Fibroblast of lung (primary cell): ENCODE results near the gene CABLES2. TPM values are rescaled to one million over a fixed set of nuclear protein-coding genes. Genes with fewer than 3 reads are reported as not detected.
"Not testable (repeated sequence)": the region's sequence is repeated elsewhere in the genome, so short reads cannot be mapped to it uniquely, and the experiment has no call there.

ENCODE experiments used
- DNase-seq, 2 donors: peaks; one replicate each; pipeline versions ENCODE4 v3.0.0 to v3.0.0-alpha.2; 2010; ENCODE audit warnings: low read depth in 2 of 2
- H2AFZ ChIP-seq: 2 replicates; pipeline ENCODE4 v1.5.1; 2012; ENCODE audit warnings: low read length, control low read depth, inconsistent platforms
- H3K27ac ChIP-seq: 2 replicates; pipeline ENCODE4 v1.5.1; 2011; ENCODE audit warnings: low read length, control low read depth; ENCODE audit not compliant: insufficient read depth
- H3K27me3 ChIP-seq: 2 replicates; pipeline ENCODE4 v1.5.1; 2011; ENCODE audit warnings: mild to moderate bottlenecking, low read length; ENCODE audit not compliant: control insufficient read depth, insufficient read depth
- H3K36me3 ChIP-seq: 2 replicates; pipeline ENCODE4 v1.5.1; 2011; ENCODE audit warnings: low read length; ENCODE audit not compliant: control insufficient read depth, insufficient read depth
- H3K4me1 ChIP-seq: 2 replicates; pipeline ENCODE4 v1.5.1; 2011; ENCODE audit warnings: low read length; ENCODE audit not compliant: control insufficient read depth, insufficient read depth; ENCODE audit errors: extremely low read depth
- H3K4me2 ChIP-seq: 2 replicates; pipeline ENCODE4 v1.5.1; 2011; ENCODE audit warnings: low read length, control low read depth; ENCODE audit not compliant: insufficient read depth; ENCODE audit errors: extremely low read depth
- H3K4me3 ChIP-seq, 4 experiments: fragments of 200-600 bp in 1 of 4; sonication (generic) in 1 of 4; replicated peaks in 1 of 4; 2 replicates each; pipeline ENCODE4 v1.5.1; 2011 to 2016; ENCODE audit warnings: low read length in 4 of 4, low read depth in 3 of 4, mild to moderate bottlenecking in 3 of 4, control low read depth in 2 of 4, inconsistent platforms in 1 of 4, mixed read lengths in 1 of 4; ENCODE audit not compliant: insufficient read depth in 1 of 4; ENCODE audit errors: control extremely low read depth in 1 of 4
- H3K79me2 ChIP-seq: 2 replicates; pipeline ENCODE4 v1.5.1; 2012; ENCODE audit warnings: mild to moderate bottlenecking, low read length, inconsistent platforms; ENCODE audit not compliant: control insufficient read depth, insufficient read depth
- H3K9ac ChIP-seq: 2 replicates; pipeline ENCODE4 v1.5.1; 2011; ENCODE audit warnings: mild to moderate bottlenecking, low read length, control low read depth; ENCODE audit not compliant: insufficient read depth
- H3K9me3 ChIP-seq: 2 replicates; pipeline ENCODE4 v1.5.1; 2012; ENCODE audit warnings: low read depth, low read length; ENCODE audit not compliant: control insufficient read depth, insufficient read depth
- H4K20me1 ChIP-seq: 2 replicates; pipeline ENCODE4 v1.5.1; 2011; ENCODE audit warnings: low read length; ENCODE audit not compliant: control insufficient read depth, insufficient read depth; ENCODE audit errors: extremely low read depth
- CTCF ChIP-seq, 2 donors: IDR thresholded peaks in 1 of 2; conservative IDR thresholded peaks in 1 of 2; 1 replicate in 1 of 2; 2 replicates in 1 of 2; pipeline ENCODE4 v1.5.1; 2011 to 2012; ENCODE audit warnings: low read length in 2 of 2, control low read depth in 1 of 2, inconsistent platforms in 1 of 2, low read depth in 1 of 2, mild to moderate bottlenecking in 1 of 2
- EZH2 ChIP-seq: IDR thresholded peaks from 2 replicates; pipeline ENCODE4 v1.5.1; 2012; ENCODE audit warnings: low read length, control low read depth, mild to moderate bottlenecking; ENCODE audit errors: missing control alignments
- polyA plus RNA-seq, 2 donors: library from polyadenylated mRNA; depleted of rRNA in 1 of 2; stranded (reverse) in 1 of 2; unstranded in 1 of 2; fragments of >200 nt; gene quantifications; 2 replicates each; pipeline ENCODE4 v1.2.1, GENCODE V29; 2011 to 2012; ENCODE audit warnings: missing spikeins in 1 of 2
- total RNA-seq: library from RNA; depleted of rRNA; stranded (reverse); fragments of >200 nt; gene quantifications from 2 replicates; pipeline ENCODE4 v1.2.1, GENCODE V29; 2014

CABLES2 gene
- total and polyA plus RNA-seq, 2 donors (not counting 1 experiment from before 2014, with no cell fraction given) = 0.66 to 2.9 TPM

- peaks cover 29% of the 10 kb centered on the region for H3K4me1 ChIP-seq
- no peaks in the 10 kb centered on the region for H3K79me2 ChIP-seq
- no peak overlapping the region for H3K27ac ChIP-seq
- H3K4me2 ChIP-seq = no peak overlapping the region
- H3K9ac ChIP-seq = no peak overlapping the region
- H3K9me3 ChIP-seq = no peaks in the 10 kb centered on the region
- H2AFZ ChIP-seq = no peak overlapping the region
- H4K20me1 ChIP-seq = no peaks in the 10 kb centered on the region
- peaks cover 5% of the 10 kb centered on the region for H3K36me3 ChIP-seq
- TF ChIP-seq EZH2 = no peak
- TF ChIP-seq CTCF (conservative IDR thresholded peaks at IDR 0.05 in 1 of 2, IDR thresholded peaks at IDR 0.05 in 1 of 2; ENCODE audit: low read depth in 1 of 2, low read length in 2 of 2) = no peak
- H3K4me3 ChIP-seq = no peak overlapping the region
- no peaks in the 10 kb centered on the region for H3K27me3 ChIP-seq
- DNase-seq = no peak
Measured at GRCh38 chr20:62377064-62377461, 30.0 kb downstream of the CABLES2 start.

GRCh38 chr20:62376112-62377063 is 30.7 kb downstream of the CABLES2 start:
- Histone ChIP-seq H2AFZ (no peak overlapping the region), H4K20me1 (no peaks in the 10 kb centered on the region), H3K4me2 (no peak overlapping the region), H3K27ac (no peak overlapping the region), H3K4me3 (no peak overlapping the region), H3K4me1 (peaks cover 29% of the 10 kb centered on the region), H3K9me3 (no peaks in the 10 kb centered on the region), H3K36me3 (no peaks in the 10 kb centered on the region), H3K27me3 (no peaks in the 10 kb centered on the region), H3K79me2 (no peaks in the 10 kb centered on the region), H3K9ac (no peak overlapping the region)
- TF ChIP-seq CTCF (conservative IDR thresholded peaks at IDR 0.05 in 1 of 2, IDR thresholded peaks at IDR 0.05 in 1 of 2; ENCODE audit: low read depth in 1 of 2, low read length in 2 of 2) = peak; percentile 45 to 49
- TF ChIP-seq EZH2 = no peak
- peak; percentile 49 to 52 for DNase-seq

- Histone ChIP-seq H3K4me2 (peak overlapping the region; percentile 40), H2AFZ (no peak overlapping the region), H4K20me1 (no peaks in the 10 kb centered on the region), H3K79me2 (no peaks in the 10 kb centered on the region), H3K9ac (no peak overlapping the region), H3K4me1 (peaks cover 39% of the 10 kb centered on the region), H3K36me3 (no peaks in the 10 kb centered on the region), H3K4me3 (no peak overlapping the region), H3K27me3 (no peaks in the 10 kb centered on the region), H3K9me3 (no peaks in the 10 kb centered on the region), H3K27ac (peak overlapping the region; percentile 43)
- peak in 1 of 2 donors; percentile 38 for DNase-seq
- TF ChIP-seq EZH2 = no peak
- no peak for TF ChIP-seq CTCF (conservative IDR thresholded peaks at IDR 0.05 in 1 of 2, IDR thresholded peaks at IDR 0.05 in 1 of 2; ENCODE audit: low read depth in 1 of 2, low read length in 2 of 2)
Measured at GRCh38 chr20:62374331-62375152, 32.5 kb downstream of the CABLES2 start.

- H4K20me1 ChIP-seq, DNase-seq, H3K9ac ChIP-seq, H3K9me3 ChIP-seq, H3K4me2 ChIP-seq, H3K27me3 ChIP-seq, H3K36me3 ChIP-seq, H2AFZ ChIP-seq, H3K27ac ChIP-seq, H3K79me2 ChIP-seq, H3K4me3 ChIP-seq: not testable (repeated sequence)
- peaks cover 46% of the 10 kb centered on the region for H3K4me1 ChIP-seq
Measured at GRCh38 chr20:62373631-62374179, 33.4 kb downstream of the CABLES2 start.
